ENCODE results near the gene TRIM41. TPM values are rescaled to one million over a fixed set of nuclear protein-coding genes. Genes with fewer than 3 reads are reported as not detected.

Gene TRIM41
- total and polyA plus RNA-seq, 9 of the 15 experiments (the other 6 are each of a cell fraction or from before 2014, with no cell fraction given): 1.8 to 47.6 (median 20.9) TPM

DNA sequence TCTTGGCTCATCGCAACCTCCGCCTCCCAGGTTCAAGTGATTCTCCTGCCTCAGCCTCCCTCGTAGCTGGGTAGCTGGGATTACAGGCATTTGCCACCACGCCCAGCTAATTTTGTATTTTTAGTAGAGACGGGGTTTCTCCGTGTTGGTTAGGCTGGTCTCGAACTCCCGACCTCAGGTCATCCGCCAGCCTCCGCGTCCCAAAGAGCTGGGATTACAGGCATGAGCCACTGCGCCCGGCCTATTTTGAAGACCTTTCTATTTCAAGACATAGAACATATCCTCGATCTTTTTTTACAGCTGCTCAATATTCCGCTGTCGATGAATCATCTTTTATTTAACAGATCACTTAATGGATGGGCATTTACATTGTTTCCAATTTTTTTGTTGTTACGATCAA, 12.4 kb upstream of the TRIM41 start (continued):
- TF ChIP-seq, protein P1, sequence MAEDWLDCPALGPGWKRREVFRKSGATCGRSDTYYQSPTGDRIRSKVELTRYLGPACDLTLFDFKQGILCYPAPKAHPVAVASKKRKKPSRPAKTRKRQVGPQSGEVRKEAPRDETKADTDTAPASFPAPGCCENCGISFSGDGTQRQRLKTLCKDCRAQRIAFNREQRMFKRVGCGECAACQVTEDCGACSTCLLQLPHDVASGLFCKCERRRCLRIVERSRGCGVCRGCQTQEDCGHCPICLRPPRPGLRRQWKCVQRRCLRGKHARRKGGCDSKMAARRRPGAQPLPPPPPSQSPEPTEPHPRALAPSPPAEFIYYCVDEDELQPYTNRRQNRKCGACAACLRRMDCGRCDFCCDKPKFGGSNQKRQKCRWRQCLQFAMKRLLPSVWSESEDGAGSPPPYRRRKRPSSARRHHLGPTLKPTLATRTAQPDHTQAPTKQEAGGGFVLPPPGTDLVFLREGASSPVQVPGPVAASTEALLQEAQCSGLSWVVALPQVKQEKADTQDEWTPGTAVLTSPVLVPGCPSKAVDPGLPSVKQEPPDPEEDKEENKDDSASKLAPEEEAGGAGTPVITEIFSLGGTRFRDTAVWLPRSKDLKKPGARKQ (CRISPR knock-in tag; IDR thresholded peaks at IDR 0.05): peak; percentile 82; the same call in 1 of the 2 replicates
- peak; percentile 26; the same call in 1 of the 2 replicates for TF ChIP-seq POLR2H (tag; IDR thresholded peaks at IDR 0.05; ENCODE audit: low read depth)

- Histone ChIP-seq H3K27ac (ENCODE audit: extremely low read depth, low read depth, low read length) (no peak overlapping the region), H3K4me3 (no peak overlapping the region), H3K4me2 (ENCODE audit: insufficient read depth, low read length) (no peak overlapping the region), H3K79me2 (ENCODE audit: control insufficient read depth, insufficient read depth, low read length) (no peaks in the 10 kb centered on the region), H3K9me1 (ENCODE audit: control insufficient read depth, insufficient read depth, low read length) (no peaks in the 10 kb centered on the region), H3K9me3 (replicated peaks; ENCODE audit: control insufficient read depth, insufficient read depth, low read depth, low read length) (no peaks in the 10 kb centered on the region), H3K4me1 (replicated peaks in 1 of 2; ENCODE audit: control insufficient read depth in 2 of 2, insufficient read depth in 2 of 2, low read length in 2 of 2) (peaks cover 6 to 17% of the 10 kb centered on the region in 2 experiments; a peak in 4 of 5 replicates), H3K27me3 (ENCODE audit: control insufficient read depth in 2 of 2, insufficient read depth in 2 of 2, low read length in 2 of 2) (no peaks in the 10 kb centered on the region), H3K36me3 (ENCODE audit: control insufficient read depth, insufficient read depth, low read length) (no peaks in the 10 kb centered on the region), H2AFZ (ENCODE audit: low read depth, low read length) (no peak overlapping the region), H3K9ac (ENCODE audit: insufficient read depth in 1 of 2, low read depth in 2 of 2, low read length in 2 of 2) (no peak overlapping the region), H4K20me1 (replicated peaks; ENCODE audit: control insufficient read depth, insufficient read depth, low read length) (no peaks in the 10 kb centered on the region)
- intact Hi-C loops (cut with micrococcal nuclease) (no loop called here), in situ Hi-C loops (cut with MboI) (no loop called here)
- TF ChIP-seq MYC (IDR thresholded peaks at IDR 0.05; ENCODE audit: low read depth, low read length) (no peak), MYC (CRISPR knock-in tag; IDR thresholded peaks at IDR 0.05; ENCODE audit: borderline replicate concordance, low read depth) (no peak), RAD21 (CRISPR knock-in tag; conservative IDR thresholded peaks at IDR 0.05 in 1 of 2, IDR thresholded peaks at IDR 0.05 in 1 of 2) (peak in 1 of 2 experiments; percentile 22; a peak in 1 of 4 replicates), ZBTB7A (IDR thresholded peaks at IDR 0.05; ENCODE audit: borderline replicate concordance, control insufficient read depth, low read depth, low read length) (peak; percentile 67), CTCF (IDR thresholded peaks at IDR 0.05 in 2 of 3, conservative IDR thresholded peaks at IDR 0.05 in 1 of 3; ENCODE audit: insufficient read depth in 2 of 3, low read depth in 1 of 3, low read length in 3 of 3) (peak; percentile 40 to 64 (median 40); a peak in 5 of 6 replicates)
- ChIA-PET POLR2A (interaction anchor here (1.1 kb wide), 1 partner anchor 11 kb away, joined by 4 read pairs; no protein-coding TSS in a partner anchor), CTCF (ENCODE audit: low intra/inter-chr PET ratio) (interaction anchor here (0.6 kb wide), 1 partner anchor 52 kb away, joined by 3 read pairs; no protein-coding TSS in a partner anchor)
- DNase-seq (ENCODE audit: extremely low read depth in 1 of 4, low spot score in 3 of 4) (peak in 3 of 4 experiments; percentile 28 to 46 (median 46)), ATAC-seq (no peak), FAIRE-seq (no peak)
- BruUV-seq (replicated peaks): no TSS peak
- 23% methylated on average over 7 of the region's 7 CpGs for WGBS (ENCODE audit: insufficient coverage, low coverage, missing lambda C conversion rate)
These were observed 11.9 kb upstream of the TRIM41 start for GRCh38 chr5:181211208-181211607.

All from K562 (cell line).